ENCODE results near the gene DISC1. TPM values are rescaled to one million over a fixed set of nuclear protein-coding genes. Genes with fewer than 3 reads are reported as not detected.

The DISC1 gene
- total RNA-seq, 1 experiment from 2014 or later: 1.8 TPM

GRCh38 chr1:231882333-231882732, 255.7 kb downstream of the DISC1 start (continued):
- TF ChIP-seq, protein P1, sequence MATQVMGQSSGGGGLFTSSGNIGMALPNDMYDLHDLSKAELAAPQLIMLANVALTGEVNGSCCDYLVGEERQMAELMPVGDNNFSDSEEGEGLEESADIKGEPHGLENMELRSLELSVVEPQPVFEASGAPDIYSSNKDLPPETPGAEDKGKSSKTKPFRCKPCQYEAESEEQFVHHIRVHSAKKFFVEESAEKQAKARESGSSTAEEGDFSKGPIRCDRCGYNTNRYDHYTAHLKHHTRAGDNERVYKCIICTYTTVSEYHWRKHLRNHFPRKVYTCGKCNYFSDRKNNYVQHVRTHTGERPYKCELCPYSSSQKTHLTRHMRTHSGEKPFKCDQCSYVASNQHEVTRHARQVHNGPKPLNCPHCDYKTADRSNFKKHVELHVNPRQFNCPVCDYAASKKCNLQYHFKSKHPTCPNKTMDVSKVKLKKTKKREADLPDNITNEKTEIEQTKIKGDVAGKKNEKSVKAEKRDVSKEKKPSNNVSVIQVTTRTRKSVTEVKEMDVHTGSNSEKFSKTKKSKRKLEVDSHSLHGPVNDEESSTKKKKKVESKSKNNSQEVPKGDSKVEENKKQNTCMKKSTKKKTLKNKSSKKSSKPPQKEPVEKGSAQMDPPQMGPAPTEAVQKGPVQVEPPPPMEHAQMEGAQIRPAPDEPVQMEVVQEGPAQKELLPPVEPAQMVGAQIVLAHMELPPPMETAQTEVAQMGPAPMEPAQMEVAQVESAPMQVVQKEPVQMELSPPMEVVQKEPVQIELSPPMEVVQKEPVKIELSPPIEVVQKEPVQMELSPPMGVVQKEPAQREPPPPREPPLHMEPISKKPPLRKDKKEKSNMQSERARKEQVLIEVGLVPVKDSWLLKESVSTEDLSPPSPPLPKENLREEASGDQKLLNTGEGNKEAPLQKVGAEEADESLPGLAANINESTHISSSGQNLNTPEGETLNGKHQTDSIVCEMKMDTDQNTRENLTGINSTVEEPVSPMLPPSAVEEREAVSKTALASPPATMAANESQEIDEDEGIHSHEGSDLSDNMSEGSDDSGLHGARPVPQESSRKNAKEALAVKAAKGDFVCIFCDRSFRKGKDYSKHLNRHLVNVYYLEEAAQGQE (IDR thresholded peaks at IDR 0.05; ENCODE audit: low read depth): no peak
- TF ChIP-seq, protein P2, sequence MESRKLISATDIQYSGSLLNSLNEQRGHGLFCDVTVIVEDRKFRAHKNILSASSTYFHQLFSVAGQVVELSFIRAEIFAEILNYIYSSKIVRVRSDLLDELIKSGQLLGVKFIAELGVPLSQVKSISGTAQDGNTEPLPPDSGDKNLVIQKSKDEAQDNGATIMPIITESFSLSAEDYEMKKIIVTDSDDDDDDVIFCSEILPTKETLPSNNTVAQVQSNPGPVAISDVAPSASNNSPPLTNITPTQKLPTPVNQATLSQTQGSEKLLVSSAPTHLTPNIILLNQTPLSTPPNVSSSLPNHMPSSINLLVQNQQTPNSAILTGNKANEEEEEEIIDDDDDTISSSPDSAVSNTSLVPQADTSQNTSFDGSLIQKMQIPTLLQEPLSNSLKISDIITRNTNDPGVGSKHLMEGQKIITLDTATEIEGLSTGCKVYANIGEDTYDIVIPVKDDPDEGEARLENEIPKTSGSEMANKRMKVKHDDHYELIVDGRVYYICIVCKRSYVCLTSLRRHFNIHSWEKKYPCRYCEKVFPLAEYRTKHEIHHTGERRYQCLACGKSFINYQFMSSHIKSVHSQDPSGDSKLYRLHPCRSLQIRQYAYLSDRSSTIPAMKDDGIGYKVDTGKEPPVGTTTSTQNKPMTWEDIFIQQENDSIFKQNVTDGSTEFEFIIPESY (IDR thresholded peaks at IDR 0.05; ENCODE audit: extremely low read depth, insufficient replicate concordance, low read length): no peak
- no peak for TF ChIP-seq RAD21 (IDR thresholded peaks at IDR 0.05; ENCODE audit: low read depth)

DNA sequence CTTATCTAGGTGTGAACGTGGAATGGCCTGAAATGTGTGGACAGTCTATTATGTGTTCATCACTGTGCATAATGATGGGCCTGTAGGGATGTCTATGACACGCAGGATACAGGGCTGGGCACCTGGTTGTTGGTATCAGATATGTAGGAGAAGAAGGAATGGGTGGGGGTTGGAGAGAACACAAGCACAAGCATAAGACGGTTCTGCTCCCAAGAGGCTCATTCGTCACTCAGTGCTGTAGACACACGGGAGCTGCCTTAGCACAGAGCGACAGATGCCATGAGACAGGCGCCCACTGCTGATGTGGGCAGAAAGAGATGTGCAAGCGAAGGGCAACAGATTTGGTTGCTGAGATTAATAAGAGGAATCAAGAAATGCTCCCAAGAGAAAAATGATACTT, 256.2 kb downstream of the DISC1 start:
- no peak for DNase-seq (ENCODE audit: low read depth, low spot score)
- Histone ChIP-seq H3K4me1 (ENCODE audit: control insufficient read depth in 1 of 2, insufficient read depth in 2 of 2, low read length in 2 of 2) (no peaks in the 10 kb centered on the region), H3K9me2 (ENCODE audit: insufficient read depth) (no peaks in the 10 kb centered on the region), H3K27ac (ENCODE audit: low read depth, low read length) (no peak overlapping the region), H3K9ac (ENCODE audit: low read length) (no peak overlapping the region), H3K4me3 (replicated peaks in 1 of 2; ENCODE audit: low read depth in 1 of 2, low read length in 2 of 2) (no peak overlapping the region), H3K36me3 (ENCODE audit: control insufficient read depth in 1 of 2, insufficient read depth in 2 of 2, low read length in 2 of 2) (no peaks in the 10 kb centered on the region), H3K9me3 (ENCODE audit: control insufficient read depth in 1 of 2, insufficient read depth in 1 of 2, low read depth in 1 of 2, low read length in 2 of 2) (no peaks in the 10 kb centered on the region), H3K4me2 (ENCODE audit: low read length) (no peak overlapping the region), H4K20me1 (ENCODE audit: insufficient read depth) (no peaks in the 10 kb centered on the region), H3K79me2 (ENCODE audit: insufficient read depth, low read length) (no peaks in the 10 kb centered on the region), H3K27me3 (ENCODE audit: insufficient read depth, low read length) (0 out of 2 replicates have a peak, but pooled peaks cover 3% of the 10 kb centered on the region), H2AFZ (ENCODE audit: low read depth, low read length, poor library complexity, severe bottlenecking) (no peak overlapping the region)
- BruUV-seq (replicated peaks): no TSS peak
- TF ChIP-seq POLR2A (IDR thresholded peaks at IDR 0.05; ENCODE audit: borderline replicate concordance, extremely low read depth, insufficient read depth, insufficient read length) (no peak), EGR1 (IDR thresholded peaks at IDR 0.05; ENCODE audit: low read depth) (no peak), EZH2 (IDR thresholded peaks at IDR 0.05) (no peak), SRF (IDR thresholded peaks at IDR 0.05; ENCODE audit: low read depth) (no peak), CBX3 (IDR thresholded peaks at IDR 0.05; ENCODE audit: low read depth) (no peak), ATF3 (IDR thresholded peaks at IDR 0.05) (no peak), YY1 (IDR thresholded peaks at IDR 0.05; ENCODE audit: extremely low read depth, insufficient replicate concordance, low read depth, low read length) (no peak), EZH2phosphoT487 (IDR thresholded peaks at IDR 0.05; ENCODE audit: borderline replicate concordance) (no peak), SP1 (IDR thresholded peaks at IDR 0.05; ENCODE audit: low read depth) (no peak), TCF7L2 (IDR thresholded peaks at IDR 0.05; ENCODE audit: borderline replicate concordance, extremely low read depth, insufficient read depth, insufficient read length) (no peak), CEBPB (IDR thresholded peaks at IDR 0.05; ENCODE audit: low read depth) (no peak), FOSL1 (IDR thresholded peaks at IDR 0.05; ENCODE audit: low read depth) (no peak), JUND (IDR thresholded peaks at IDR 0.05) (no peak), ZNF274 (IDR thresholded peaks at IDR 0.05; ENCODE audit: low read depth, low read length) (no peak)
- TF ChIP-seq, protein P3, sequence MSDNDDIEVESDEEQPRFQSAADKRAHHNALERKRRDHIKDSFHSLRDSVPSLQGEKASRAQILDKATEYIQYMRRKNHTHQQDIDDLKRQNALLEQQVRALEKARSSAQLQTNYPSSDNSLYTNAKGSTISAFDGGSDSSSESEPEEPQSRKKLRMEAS (IDR thresholded peaks at IDR 0.05): no peak
- TF ChIP-seq, protein P4, sequence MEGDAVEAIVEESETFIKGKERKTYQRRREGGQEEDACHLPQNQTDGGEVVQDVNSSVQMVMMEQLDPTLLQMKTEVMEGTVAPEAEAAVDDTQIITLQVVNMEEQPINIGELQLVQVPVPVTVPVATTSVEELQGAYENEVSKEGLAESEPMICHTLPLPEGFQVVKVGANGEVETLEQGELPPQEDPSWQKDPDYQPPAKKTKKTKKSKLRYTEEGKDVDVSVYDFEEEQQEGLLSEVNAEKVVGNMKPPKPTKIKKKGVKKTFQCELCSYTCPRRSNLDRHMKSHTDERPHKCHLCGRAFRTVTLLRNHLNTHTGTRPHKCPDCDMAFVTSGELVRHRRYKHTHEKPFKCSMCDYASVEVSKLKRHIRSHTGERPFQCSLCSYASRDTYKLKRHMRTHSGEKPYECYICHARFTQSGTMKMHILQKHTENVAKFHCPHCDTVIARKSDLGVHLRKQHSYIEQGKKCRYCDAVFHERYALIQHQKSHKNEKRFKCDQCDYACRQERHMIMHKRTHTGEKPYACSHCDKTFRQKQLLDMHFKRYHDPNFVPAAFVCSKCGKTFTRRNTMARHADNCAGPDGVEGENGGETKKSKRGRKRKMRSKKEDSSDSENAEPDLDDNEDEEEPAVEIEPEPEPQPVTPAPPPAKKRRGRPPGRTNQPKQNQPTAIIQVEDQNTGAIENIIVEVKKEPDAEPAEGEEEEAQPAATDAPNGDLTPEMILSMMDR (IDR thresholded peaks at IDR 0.05 in 2 of 3, conservative IDR thresholded peaks at IDR 0.05 in 1 of 3; ENCODE audit: borderline replicate concordance in 1 of 3, insufficient read depth in 1 of 3, low read depth in 2 of 3, low read length in 2 of 3): no peak
- intact Hi-C loops (cut with micrococcal nuclease): no loop called here
- ChIA-PET POLR2A (no interaction called here), RAD21 (ENCODE audit: low non-redundant PET in 1 of 2, low total read pairs in 2 of 2, uncharacterized antibody in 2 of 2, unreplicated experiment in 2 of 2) (no interaction called here), CTCF (interaction anchor here (0.8 kb wide), 1 partner anchor 101 kb away, joined by 3 read pairs; no protein-coding TSS in a partner anchor)
- no peak for ATAC-seq
